Activated naive CD4-positive, alpha-beta T cell treated with anti-CD3 and anti-CD28 coated beads for 36 hours (primary cell): ENCODE measurements around the gene LCLAT1. TPM values are rescaled to one million over a fixed set of nuclear protein-coding genes. Genes with fewer than 3 reads are reported as not detected.
"Not testable (repeated sequence)": the region's sequence is repeated elsewhere in the genome, so short reads cannot be mapped to it uniquely, and the experiment has no call there.

ENCODE experiments used
- CTCF ChIA-PET: fragments of 350-600 bp; sonication (Branson Sonifier 250); formaldehyde crosslinking; loops from one replicate; lab custom pipeline; 2021; ENCODE audit warnings: antibody characterized with exemption; lab: Charles Lee
- DNase-seq: peaks from one replicate; pipeline ENCODE4 v3.0.0-alpha.2; 2020
- H3K27ac Mint-ChIP-seq: one replicate; pipeline ENCODE4 v1.8.0; 2021; ENCODE audit warnings: mild to moderate bottlenecking, mixed read lengths
- H3K27me3 Mint-ChIP-seq: one replicate; pipeline ENCODE4 v1.8.0; 2021; ENCODE audit warnings: low read depth, mixed read lengths
- H3K36me3 Mint-ChIP-seq: one replicate; pipeline ENCODE4 v1.8.0; 2021; ENCODE audit warnings: low read depth, mixed read lengths
- H3K4me1 Mint-ChIP-seq: one replicate; pipeline ENCODE4 v1.8.0; 2021; ENCODE audit warnings: low read depth, mixed read lengths
- H3K4me3 Mint-ChIP-seq: one replicate; pipeline ENCODE4 v1.8.0; 2021; ENCODE audit warnings: mild to moderate bottlenecking, moderate library complexity, mixed read lengths
- H3K9me3 Mint-ChIP-seq: one replicate; pipeline ENCODE4 v1.8.0; 2021; ENCODE audit warnings: mixed read lengths
- intact Hi-C: fragments of 100-400 bp; cut with micrococcal nuclease; formaldehyde crosslinking; loops from one replicate; pipeline ENCODE4 v1.15.1; 2023
- total RNA-seq, 2 experiments: library from RNA; stranded (reverse); gene quantifications; one replicate each; pipeline ENCODE4 v1.2.3, GENCODE V29; 2021

Gene LCLAT1
- total RNA-seq, 2 experiments from 2014 or later, result 18.8 to 22.8 TPM

DNA sequence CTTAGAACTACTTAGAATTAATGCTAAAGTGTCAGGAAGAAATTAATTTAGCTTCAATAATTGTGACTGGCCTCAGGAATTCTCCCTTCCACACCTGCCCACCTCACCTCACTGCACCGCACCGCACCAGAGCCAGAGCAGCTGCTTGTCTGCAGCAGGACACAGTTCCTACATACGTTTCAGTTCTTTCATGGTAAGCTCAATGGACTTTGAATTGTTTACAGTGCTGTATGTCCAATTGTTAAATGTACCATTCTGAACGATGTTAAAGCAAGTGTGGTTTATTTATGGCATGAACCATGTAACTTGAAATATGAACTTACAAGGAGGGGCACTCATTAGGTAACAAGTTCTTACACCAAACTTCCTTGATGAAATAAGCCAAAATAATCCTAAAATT, 196.0 kb downstream of the LCLAT1 start:
- H3K4me3 Mint-ChIP-seq, H3K27ac Mint-ChIP-seq, CTCF ChIA-PET, H3K9me3 Mint-ChIP-seq, DNase-seq, H3K27me3 Mint-ChIP-seq, H3K36me3 Mint-ChIP-seq, H3K4me1 Mint-ChIP-seq, intact Hi-C loops: not testable (repeated sequence)

DNA sequence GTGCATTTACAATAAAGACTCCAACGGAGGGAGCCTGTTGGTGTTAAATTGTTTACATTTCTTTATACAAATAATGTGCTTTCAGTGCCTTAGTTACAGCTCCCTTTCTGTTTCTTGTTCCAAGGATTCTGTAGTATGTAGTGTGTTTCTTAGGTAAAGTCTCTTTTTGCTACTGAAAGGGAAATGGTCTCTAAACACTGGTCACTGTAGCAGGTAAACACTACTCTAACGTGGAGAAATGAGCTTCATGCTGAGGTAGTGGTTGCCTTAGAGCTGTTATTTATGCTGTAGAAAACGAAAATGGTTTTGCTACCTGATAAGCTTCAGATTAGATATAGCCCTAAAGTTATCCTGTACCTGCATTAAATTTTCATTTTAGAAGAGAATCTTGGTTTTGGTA, 196.6 kb downstream of the LCLAT1 start:
- CTCF ChIA-PET, result no interaction called here
- peaks cover 10% of the 10 kb centered on the region for H3K36me3 Mint-ChIP-seq
- no peaks in the 10 kb centered on the region for H3K9me3 Mint-ChIP-seq

DNA sequence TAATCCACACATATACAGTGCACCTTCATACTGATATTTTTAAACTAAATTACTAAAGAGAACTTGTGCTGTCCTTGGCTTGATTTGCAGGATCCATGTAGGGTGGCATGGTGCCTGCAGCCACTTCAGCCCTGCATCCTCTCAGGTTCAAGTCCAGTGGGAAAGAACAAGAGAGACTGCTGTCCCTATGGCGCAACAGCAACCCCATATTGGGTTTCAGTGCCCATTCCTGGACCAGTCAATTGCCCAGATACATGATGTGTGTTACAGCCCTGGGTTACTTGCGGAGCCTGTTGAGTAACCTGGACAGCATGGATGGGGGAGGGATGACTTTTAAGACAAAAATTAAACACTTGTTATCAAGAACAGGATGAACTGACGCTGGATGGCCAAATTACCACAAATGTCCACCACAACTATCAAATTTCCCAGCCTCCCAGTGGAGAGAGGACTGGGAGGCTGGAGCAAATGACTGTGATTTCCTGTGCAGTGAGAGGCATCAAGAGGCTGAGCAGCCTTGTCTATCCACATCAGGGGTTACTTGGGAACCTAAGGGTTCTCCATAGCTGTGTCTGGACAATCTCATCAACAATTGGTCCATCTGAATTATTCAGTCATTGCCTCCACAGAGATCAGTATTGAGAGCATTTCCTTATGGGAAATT, 198.2 kb downstream of the LCLAT1 start:
- CTCF ChIA-PET, result interaction anchor here (1.2 kb wide), 1 partner anchor 480 kb away, joined by 3 read pairs; no protein-coding TSS in a partner anchor
- Mint-ChIP-seq H3K27ac (no peak overlapping the region), H3K4me1 (no peaks in the 10 kb centered on the region)

More for the DNA sequence above, 196.6 kb downstream of the LCLAT1 start:
- no peak for DNase-seq
- H3K27me3 Mint-ChIP-seq, result no peaks in the 10 kb centered on the region
- no peak overlapping the region for H3K27ac Mint-ChIP-seq
- no peaks in the 10 kb centered on the region for H3K4me1 Mint-ChIP-seq
- H3K4me3 Mint-ChIP-seq, result no peak overlapping the region
- intact Hi-C loops, result no loop called here

DNA sequence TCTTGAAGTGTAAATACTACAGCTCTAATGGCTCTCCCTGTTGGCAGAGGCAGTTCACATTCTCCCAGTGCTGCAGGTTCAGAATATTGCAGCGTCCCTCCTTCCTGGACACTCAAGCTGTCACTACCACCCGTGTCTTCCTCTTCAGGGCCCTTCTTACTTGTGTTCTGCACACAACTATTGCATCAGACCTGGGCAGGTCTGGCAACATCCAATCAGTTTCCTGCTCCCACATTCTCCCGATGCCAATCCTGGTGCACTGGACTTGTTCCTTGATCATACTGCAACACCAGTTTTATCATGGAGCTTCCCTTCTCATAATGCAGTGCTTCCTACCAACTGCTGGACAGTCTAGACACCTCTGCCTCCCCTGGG, 198.7 kb downstream of the LCLAT1 start:
- intact Hi-C loops, result no loop called here
- no peaks in the 10 kb centered on the region for H3K9me3 Mint-ChIP-seq
- H3K27me3 Mint-ChIP-seq, result no peaks in the 10 kb centered on the region
- no peak overlapping the region for H3K4me3 Mint-ChIP-seq
- no peaks in the 10 kb centered on the region for H3K4me1 Mint-ChIP-seq
- peaks cover 5% of the 10 kb centered on the region for H3K36me3 Mint-ChIP-seq
- no peak overlapping the region for H3K27ac Mint-ChIP-seq
- no peak for DNase-seq
- CTCF ChIA-PET, result interaction anchor here (0.7 to 1.2 kb wide), 4 partner anchors 14 to 480 kb away, joined by 3 to 4 read pairs (median 3); no protein-coding TSS in a partner anchor

More for the DNA sequence above, 198.2 kb downstream of the LCLAT1 start:
- intact Hi-C loops, result no loop called here
- H3K36me3 Mint-ChIP-seq, result peaks cover 7% of the 10 kb centered on the region
- H3K27me3 Mint-ChIP-seq, result no peaks in the 10 kb centered on the region
- no peak overlapping the region for H3K4me3 Mint-ChIP-seq
- no peaks in the 10 kb centered on the region for H3K9me3 Mint-ChIP-seq
- no peak for DNase-seq

DNA sequence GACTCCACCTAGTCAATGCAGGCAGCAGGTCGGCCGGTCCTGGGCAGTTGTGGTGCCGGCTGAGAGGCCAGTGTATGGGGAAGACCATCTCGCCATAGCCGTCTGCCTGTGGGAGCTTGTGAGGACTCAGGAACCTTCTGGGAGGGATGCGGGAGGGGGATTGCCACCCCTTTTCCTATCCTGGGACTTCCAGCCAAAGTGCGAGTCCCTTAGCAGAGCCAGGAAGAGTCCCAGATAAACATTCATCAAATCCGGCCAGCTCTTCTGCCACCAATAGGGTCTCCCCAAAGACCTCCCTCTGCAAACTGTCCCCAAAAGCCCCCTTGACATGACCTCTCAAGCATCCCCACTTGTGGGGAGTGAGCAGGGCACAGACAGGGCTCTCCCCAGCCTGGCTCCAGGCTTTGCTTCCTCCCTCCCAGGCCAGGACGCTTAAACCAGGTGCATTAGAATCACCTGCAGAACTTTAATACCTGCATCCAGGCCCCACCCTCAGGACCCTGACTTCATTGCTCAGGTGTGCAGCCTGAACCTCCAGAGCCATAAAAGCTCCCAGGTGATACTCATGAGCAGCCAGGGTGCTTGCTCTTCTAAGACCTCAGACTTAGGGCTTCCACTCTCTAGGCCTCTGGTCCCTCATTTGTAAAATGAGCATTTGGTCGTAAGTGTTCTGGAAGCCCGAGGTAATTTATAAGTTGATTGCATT, 200.9 kb downstream of the LCLAT1 start:
- no peak overlapping the region for H3K4me3 Mint-ChIP-seq
- no peaks in the 10 kb centered on the region for H3K27me3 Mint-ChIP-seq
- H3K4me1 Mint-ChIP-seq, result no peaks in the 10 kb centered on the region
- CTCF ChIA-PET, result no interaction called here
- no peaks in the 10 kb centered on the region for H3K36me3 Mint-ChIP-seq
- DNase-seq, result no peak
- H3K27ac Mint-ChIP-seq, result no peak overlapping the region
- intact Hi-C loops, result no loop called here
- H3K9me3 Mint-ChIP-seq, result no peaks in the 10 kb centered on the region

DNA sequence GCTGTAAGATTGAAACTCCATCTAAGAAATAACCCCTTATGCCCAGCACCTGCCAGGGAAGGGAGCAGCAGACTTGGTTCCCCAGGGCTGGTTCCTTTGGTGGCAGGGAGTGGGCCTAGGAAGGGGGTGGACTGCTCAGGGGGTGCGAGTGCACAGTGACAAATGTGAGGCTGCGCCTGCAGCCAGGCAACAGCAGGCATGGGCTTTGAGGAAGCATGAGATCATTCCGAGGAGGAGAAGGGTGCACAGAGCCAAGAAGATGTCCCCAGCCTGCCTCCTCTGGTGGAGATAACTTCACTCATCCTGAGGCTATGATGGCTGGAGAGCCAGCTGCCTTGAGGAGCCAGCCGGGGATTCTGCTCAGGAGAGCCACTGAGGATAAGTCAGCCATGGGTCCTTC, 202.2 kb downstream of the LCLAT1 start:
- H3K27me3 Mint-ChIP-seq, result no peaks in the 10 kb centered on the region
- H3K4me3 Mint-ChIP-seq, result no peak overlapping the region
- H3K9me3 Mint-ChIP-seq, result no peaks in the 10 kb centered on the region
- no peaks in the 10 kb centered on the region for H3K4me1 Mint-ChIP-seq
- DNase-seq, result no peak
- no peaks in the 10 kb centered on the region for H3K36me3 Mint-ChIP-seq
- CTCF ChIA-PET, result no interaction called here
- intact Hi-C loops, result no loop called here
- no peak overlapping the region for H3K27ac Mint-ChIP-seq

DNA sequence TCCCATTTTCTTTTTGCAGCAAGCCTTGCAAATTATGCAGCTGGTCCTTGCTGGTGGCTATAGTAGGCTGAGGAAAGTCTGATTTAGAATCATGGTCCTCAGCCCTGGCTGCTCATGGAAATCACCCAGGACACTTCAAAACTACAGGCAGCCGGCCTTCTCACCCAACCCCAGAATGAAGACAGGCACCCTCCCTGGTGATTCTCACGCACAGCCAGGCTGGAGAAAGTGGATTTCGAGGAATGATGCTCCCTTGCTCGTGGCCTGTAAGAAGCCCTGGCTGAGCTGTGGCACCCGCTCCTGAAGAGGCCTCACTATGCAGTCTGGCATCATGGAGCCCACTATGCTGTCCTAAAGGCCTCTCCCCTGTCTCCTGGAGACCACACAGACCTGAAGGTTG, 202.8 kb downstream of the LCLAT1 start:
- intact Hi-C loops, result no loop called here
- CTCF ChIA-PET, result no interaction called here
- Mint-ChIP-seq H3K4me3 (no peak overlapping the region), H3K4me1 (no peaks in the 10 kb centered on the region), H3K27me3 (no peaks in the 10 kb centered on the region), H3K36me3 (no peaks in the 10 kb centered on the region), H3K27ac (no peak overlapping the region), H3K9me3 (no peaks in the 10 kb centered on the region)
- no peak for DNase-seq

DNA sequence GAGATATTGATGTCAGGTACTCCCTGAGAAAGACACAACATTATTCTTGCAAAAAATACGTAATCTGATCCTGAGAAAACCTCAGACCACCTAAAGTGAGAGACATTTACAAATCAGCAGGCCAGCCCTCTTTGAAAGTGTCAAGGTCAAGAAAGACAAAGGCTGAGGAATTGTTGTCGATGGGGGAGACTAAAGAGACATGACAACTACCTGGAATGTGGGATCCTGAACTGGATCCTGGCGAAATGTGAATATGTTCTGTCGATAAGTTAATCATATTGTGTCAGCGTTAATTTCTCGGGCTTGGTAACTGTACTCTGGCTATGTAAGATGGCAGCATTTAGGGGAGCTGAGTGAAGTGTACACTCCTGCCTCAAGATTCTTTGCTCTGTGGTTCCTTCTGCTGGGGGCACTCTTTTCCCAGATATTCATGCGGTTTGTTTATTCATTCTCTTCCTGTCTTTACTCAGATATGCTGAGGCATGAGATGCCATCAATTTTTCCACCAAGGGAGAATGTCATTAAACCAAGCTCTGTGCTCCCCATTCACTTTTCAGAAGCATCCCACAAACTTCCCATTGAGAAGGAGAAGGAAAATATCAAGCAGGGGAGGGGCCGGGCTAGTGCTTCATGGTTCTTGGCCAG, 205.3 kb downstream of the LCLAT1 start:
- Mint-ChIP-seq H3K36me3 (no peaks in the 10 kb centered on the region), H3K27me3 (no peaks in the 10 kb centered on the region), H3K9me3 (no peaks in the 10 kb centered on the region), H3K4me1 (no peaks in the 10 kb centered on the region), H3K27ac (no peak overlapping the region), H3K4me3 (no peak overlapping the region)
- CTCF ChIA-PET, result no interaction called here
- intact Hi-C loops, result no loop called here
- no peak for DNase-seq

DNA sequence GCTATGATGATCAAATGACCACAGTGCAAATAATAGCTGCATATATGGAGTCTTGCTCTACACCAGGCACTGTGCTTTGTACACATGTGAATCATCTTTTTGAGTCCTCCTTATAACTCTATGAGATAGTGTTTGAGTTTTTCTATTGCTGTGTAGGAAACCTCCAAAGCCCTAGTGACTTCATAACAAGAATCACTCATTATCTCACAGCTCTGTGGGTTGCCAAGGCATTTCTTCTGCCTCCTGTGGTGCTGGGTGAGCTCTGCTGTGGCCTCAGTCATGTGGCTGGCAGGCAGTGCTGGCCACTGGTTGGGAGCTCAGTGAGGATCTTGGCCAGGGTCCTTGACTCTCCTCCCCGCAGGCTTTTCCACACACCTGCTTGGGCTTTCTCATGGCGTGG, 206.8 kb downstream of the LCLAT1 start:
- DNase-seq, result no peak
- CTCF ChIA-PET, result interaction anchor here (0.6 to 3.4 kb wide), 3 partner anchors 57 to 91 kb away, joined by 3 to 15 read pairs (median 7); no protein-coding TSS in a partner anchor
- intact Hi-C loops, result no loop called here
- Mint-ChIP-seq H3K4me3 (no peak overlapping the region), H3K27me3 (no peaks in the 10 kb centered on the region), H3K36me3 (no peaks in the 10 kb centered on the region), H3K4me1 (no peaks in the 10 kb centered on the region), H3K9me3 (no peaks in the 10 kb centered on the region), H3K27ac (no peak overlapping the region)

DNA sequence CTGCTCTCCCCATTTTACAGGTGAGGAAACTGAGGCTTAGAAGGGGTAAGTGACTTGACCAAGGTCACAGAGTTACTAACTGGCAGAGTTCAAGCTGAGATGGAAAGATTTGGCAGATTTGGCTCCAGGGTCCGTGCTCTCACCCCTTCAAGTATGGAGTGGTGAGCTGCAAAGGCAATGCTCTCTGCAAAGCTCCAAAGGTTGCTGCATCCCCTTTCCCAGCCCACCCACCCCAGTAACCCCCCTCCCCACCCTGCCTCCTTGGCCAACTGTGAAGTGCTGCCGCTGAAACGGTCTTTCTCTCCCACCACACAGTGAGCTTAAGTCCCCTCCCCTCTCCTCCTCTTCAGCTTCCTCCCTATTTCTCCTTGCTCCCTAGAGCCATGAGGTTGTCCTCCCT, 207.4 kb downstream of the LCLAT1 start:
- no peak overlapping the region for H3K27ac Mint-ChIP-seq
- DNase-seq, result no peak
- no peaks in the 10 kb centered on the region for H3K36me3 Mint-ChIP-seq
- H3K4me1 Mint-ChIP-seq, result no peaks in the 10 kb centered on the region
- H3K9me3 Mint-ChIP-seq, result no peaks in the 10 kb centered on the region
- CTCF ChIA-PET, result interaction anchor here (1.6 to 3.4 kb wide), 2 partner anchors 56 to 490 kb away, joined by 4 to 15 read pairs; no protein-coding TSS in a partner anchor
- no peaks in the 10 kb centered on the region for H3K27me3 Mint-ChIP-seq
- intact Hi-C loops, result no loop called here
- H3K4me3 Mint-ChIP-seq, result no peak overlapping the region

DNA sequence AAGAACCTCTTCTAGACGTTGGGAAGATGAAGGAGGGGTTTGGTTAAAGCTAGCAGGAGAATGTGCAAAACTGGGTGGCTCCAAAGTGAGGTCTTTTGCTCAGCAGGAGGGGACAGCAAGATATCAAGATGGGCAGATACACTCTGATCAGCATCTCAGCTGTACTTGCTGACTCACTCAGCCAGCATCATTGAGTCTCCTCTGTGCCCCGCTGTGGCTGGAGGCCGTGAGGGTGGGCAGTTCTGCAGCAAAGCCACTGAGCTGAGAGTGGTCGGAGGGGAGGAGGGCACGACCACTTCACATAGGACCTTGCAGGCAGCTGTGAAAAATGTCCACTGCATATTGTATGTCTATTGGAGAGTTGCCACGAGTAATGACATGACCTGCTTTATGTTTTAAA, 208.2 kb downstream of the LCLAT1 start:
- no peak overlapping the region for H3K27ac Mint-ChIP-seq
- no peaks in the 10 kb centered on the region for H3K27me3 Mint-ChIP-seq
- no peaks in the 10 kb centered on the region for H3K36me3 Mint-ChIP-seq
- H3K4me1 Mint-ChIP-seq, result no peaks in the 10 kb centered on the region
- no peaks in the 10 kb centered on the region for H3K9me3 Mint-ChIP-seq
- DNase-seq, result no peak
- H3K4me3 Mint-ChIP-seq, result no peak overlapping the region
- intact Hi-C loops, result no loop called here
- CTCF ChIA-PET, result interaction anchor here (1.6 to 3.4 kb wide), 2 partner anchors 55 to 490 kb away, joined by 4 to 15 read pairs; no protein-coding TSS in a partner anchor

DNA sequence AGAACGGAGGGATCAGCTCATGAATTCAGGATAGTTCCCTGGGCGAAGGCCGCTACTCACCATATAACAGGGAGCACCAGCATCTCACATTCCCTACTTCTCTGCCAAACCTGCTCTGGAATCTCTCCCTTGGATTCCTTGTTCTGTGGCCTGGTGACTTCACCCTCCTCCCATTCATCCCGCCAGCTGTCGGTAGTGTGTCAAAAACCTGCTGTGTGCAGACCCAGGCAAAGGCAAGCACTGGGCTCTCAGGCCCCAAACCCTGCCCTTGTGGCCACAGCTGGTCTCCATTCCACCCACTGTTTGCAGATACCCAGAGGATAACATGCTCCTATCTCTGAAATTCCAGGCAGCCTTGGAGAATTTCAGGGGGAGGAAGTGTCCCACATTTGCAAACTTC, 208.6 kb downstream of the LCLAT1 start:
- Mint-ChIP-seq H3K4me3 (no peak overlapping the region), H3K36me3 (no peaks in the 10 kb centered on the region), H3K27ac (no peak overlapping the region), H3K27me3 (no peaks in the 10 kb centered on the region), H3K4me1 (no peaks in the 10 kb centered on the region), H3K9me3 (no peaks in the 10 kb centered on the region)
- DNase-seq, result no peak
- intact Hi-C loops, result no loop called here
- CTCF ChIA-PET, result interaction anchor here (0.6 to 3.4 kb wide), 3 partner anchors 55 to 491 kb away, joined by 4 to 15 read pairs (median 4); no protein-coding TSS in a partner anchor
